Endodermal cell (in vitro differentiated cells): ENCODE measurements around the gene NSG2. TPM values are rescaled to one million over a fixed set of nuclear protein-coding genes. Genes with fewer than 3 reads are reported as not detected.

Source experiments
- DNase-seq: peaks from one replicate; pipeline ENCODE4 v3.0.0-alpha.2; 2017
- H3K27ac ChIP-seq: 2 replicates; pipeline ENCODE4 v1.5.1; 2013; ENCODE audit warnings: mild to moderate bottlenecking, low read depth, low read length, moderate library complexity
- H3K27me3 ChIP-seq: 2 replicates; pipeline ENCODE4 v1.6.1; 2013; ENCODE audit warnings: mild to moderate bottlenecking, low read length, moderate library complexity; ENCODE audit not compliant: insufficient read depth, control insufficient read depth, poor library complexity, severe bottlenecking
- H3K36me3 ChIP-seq: 2 replicates; pipeline ENCODE4 v1.7.0; 2013; ENCODE audit warnings: mild to moderate bottlenecking, low read length, moderate library complexity; ENCODE audit not compliant: control insufficient read depth, insufficient read depth
- H3K4me1 ChIP-seq: one replicate; pipeline ENCODE4 v1.7.0; 2013; ENCODE audit warnings: low read length; ENCODE audit not compliant: control insufficient read depth, insufficient read depth
- H3K4me3 ChIP-seq: 2 replicates; pipeline ENCODE4 v1.5.1; 2013; ENCODE audit warnings: mild to moderate bottlenecking, low read length, moderate library complexity
- H3K9ac ChIP-seq: 2 replicates; pipeline ENCODE4 v1.6.1; 2013; ENCODE audit warnings: mild to moderate bottlenecking, low read length, moderate library complexity; ENCODE audit not compliant: poor library complexity, severe bottlenecking; ENCODE audit errors: extremely low read depth
- H3K9me3 ChIP-seq: 2 replicates; pipeline ENCODE4 v1.6.1; 2013; ENCODE audit warnings: mild to moderate bottlenecking, low read length, moderate library complexity; ENCODE audit not compliant: control insufficient read depth
- H3K27ac Mint-ChIP-seq: 2 replicates; pipeline ENCODE4 v1.8.0; 2020; ENCODE audit warnings: mixed read lengths
- H3K27me3 Mint-ChIP-seq: 2 replicates; pipeline ENCODE4 v1.8.0; 2021; ENCODE audit warnings: mild to moderate bottlenecking, mixed read lengths; ENCODE audit not compliant: insufficient read depth
- H3K36me3 Mint-ChIP-seq: 2 replicates; pipeline ENCODE4 v1.8.0; 2020; ENCODE audit warnings: low read depth, mixed read lengths
- H3K4me1 Mint-ChIP-seq: 2 replicates; pipeline ENCODE4 v1.8.0; 2020; ENCODE audit warnings: mixed read lengths
- H3K4me3 Mint-ChIP-seq: 2 replicates; pipeline ENCODE4 v1.8.0; 2020; ENCODE audit warnings: mild to moderate bottlenecking, moderate library complexity, mixed read lengths
- H3K9me3 Mint-ChIP-seq: 2 replicates; pipeline ENCODE4 v1.8.0; 2020; ENCODE audit warnings: mild to moderate bottlenecking, mixed read lengths
- CTCF ChIP-seq: fragments of 200-600 bp; sonication (generic); conservative IDR thresholded peaks from 2 replicates; pipeline ENCODE4 v1.5.0; 2021; ENCODE audit warnings: antibody characterized with exemption, mild to moderate bottlenecking
- WGBS, 2 experiments: methylation state at CpG; one replicate each; pipeline versions ENCODE4 v1.1.5 to v1.1.7; 2013; ENCODE audit warnings: missing lambda C conversion rate in 2 of 2, mixed read lengths in 1 of 2; ENCODE audit not compliant: insufficient coverage in 1 of 2, insufficient read length in 1 of 2; 5-methylcytosine and 5-hydroxymethylcytosine counted together
- total RNA-seq, 2 donors: library from RNA; stranded (reverse); fragmentation: NEBNext Ultra II Directional in 1 of 2; extraction: Animal tissue kit (Norgen Biotek cat#: 25700) in 1 of 2; gene quantifications; 2 replicates in 1 of 2; 3 replicates in 1 of 2; pipeline ENCODE4 v1.2.1, GENCODE V29; 2021

Gene NSG2
- total RNA-seq, 2 donors from 2014 or later, result not detected

- H3K4me3 ChIP-seq, result no peak overlapping the region
- Mint-ChIP-seq H3K27ac (no peak overlapping the region), H3K27me3 (peaks cover 12% of the 10 kb centered on the region), H3K4me3 (no peak overlapping the region), H3K4me1 (peaks cover 11% of the 10 kb centered on the region), H3K36me3 (no peaks in the 10 kb centered on the region), H3K9me3 (peaks cover 3% of the 10 kb centered on the region)
- 92% methylated on average over 6 to 9 of the region's 9 CpGs for WGBS, 2 experiments
- H3K27ac ChIP-seq, result no peak overlapping the region
- H3K36me3 ChIP-seq, result no peaks in the 10 kb centered on the region
- no peaks in the 10 kb centered on the region for H3K9me3 ChIP-seq
- DNase-seq, result no peak
- no peaks in the 10 kb centered on the region for H3K27me3 ChIP-seq
- TF ChIP-seq CTCF, result no peak
- H3K4me1 ChIP-seq, result no peaks in the 10 kb centered on the region
- no peak overlapping the region for H3K9ac ChIP-seq
Measured at GRCh38 chr5:174118823-174119467, 73.4 kb downstream of the NSG2 start.

- no peak overlapping the region for H3K9ac ChIP-seq
- 81 to 82% methylated on average over 6 to 8 of the region's 8 CpGs for WGBS, 2 experiments
Measured at GRCh38 chr5:174119468-174119881, 74.0 kb downstream of the NSG2 start.

GRCh38 chr5:174120401-174121005 lies 75.0 kb downstream of the NSG2 start:
- H3K4me3 Mint-ChIP-seq, result no peak overlapping the region
- Histone ChIP-seq H3K27ac (no peak overlapping the region), H3K4me3 (no peak overlapping the region), H3K9me3 (peaks cover 9% of the 10 kb centered on the region), H3K36me3 (no peaks in the 10 kb centered on the region), H3K9ac (no peak overlapping the region), H3K27me3 (no peaks in the 10 kb centered on the region), H3K4me1 (no peaks in the 10 kb centered on the region)
- H3K9me3 Mint-ChIP-seq, result peaks cover 19% of the 10 kb centered on the region
- DNase-seq, result no peak
- no peak overlapping the region for H3K27ac Mint-ChIP-seq
- peaks cover 12% of the 10 kb centered on the region for H3K4me1 Mint-ChIP-seq
- TF ChIP-seq CTCF, result no peak
- no peaks in the 10 kb centered on the region for H3K36me3 Mint-ChIP-seq
- WGBS, 2 experiments, result 45 to 67% methylated on average over 1 of the region's 1 CpG
- peaks cover 9% of the 10 kb centered on the region for H3K27me3 Mint-ChIP-seq

More at GRCh38 chr5:174119468-174119881, 74.0 kb downstream of the NSG2 start:
- no peaks in the 10 kb centered on the region for H3K4me1 ChIP-seq
- H3K4me3 Mint-ChIP-seq, result no peak overlapping the region
- H3K27me3 ChIP-seq, result no peaks in the 10 kb centered on the region
- H3K4me3 ChIP-seq, result no peak overlapping the region
- peaks cover 8% of the 10 kb centered on the region for H3K9me3 Mint-ChIP-seq
- peaks cover 11% of the 10 kb centered on the region for H3K4me1 Mint-ChIP-seq
- H3K9me3 ChIP-seq, result no peaks in the 10 kb centered on the region
- peaks cover 12% of the 10 kb centered on the region for H3K27me3 Mint-ChIP-seq
- no peak for TF ChIP-seq CTCF
- H3K27ac ChIP-seq, result no peak overlapping the region
- no peak overlapping the region for H3K27ac Mint-ChIP-seq
- no peak for DNase-seq
- no peaks in the 10 kb centered on the region for H3K36me3 Mint-ChIP-seq
- H3K36me3 ChIP-seq, result no peaks in the 10 kb centered on the region
